ENCODE data around the gene CCDC106.
A peak's percentile ranks its signal among the peaks of the same experiment; 100 is the strongest.

CCDC106 gene

GRCh38 chr19:55650602-55651230 lies 2.7 kb downstream of the CCDC106 start:
- no peak for TF ChIP-seq BHLHE40 (IDR thresholded peaks at IDR 0.05; ENCODE audit: borderline replicate concordance)
- ChIA-PET POLR2A (no interaction called here), CTCF (no interaction called here)
- no peak for DNase-seq (ENCODE audit: extremely low spot score)

- TF ChIP-seq L3MBTL2 (conservative IDR thresholded peaks at IDR 0.05) (no peak), SUZ12 (IDR thresholded peaks at IDR 0.05) (no peak), LEF1 (IDR thresholded peaks at IDR 0.05; ENCODE audit: borderline replicate concordance) (no peak), NFRKB (IDR thresholded peaks at IDR 0.05) (no peak), CTBP1 (IDR thresholded peaks at IDR 0.05; ENCODE audit: borderline replicate concordance) (no peak), TARDBP (IDR thresholded peaks at IDR 0.05) (no peak), ELF4 (IDR thresholded peaks at IDR 0.05) (no peak), FOXM1 (IDR thresholded peaks at IDR 0.05; ENCODE audit: borderline replicate concordance) (no peak), SP1 (IDR thresholded peaks at IDR 0.05) (no peak), PKNOX1 (IDR thresholded peaks at IDR 0.05) (no peak), FOXK2 (IDR thresholded peaks at IDR 0.05) (no peak), HDGF (IDR thresholded peaks at IDR 0.05; ENCODE audit: borderline replicate concordance) (no peak), ARNT (IDR thresholded peaks at IDR 0.05) (no peak), BHLHE40 (IDR thresholded peaks at IDR 0.05; ENCODE audit: borderline replicate concordance) (no peak), ZNF384 (IDR thresholded peaks at IDR 0.05) (no peak), FOXA1 (IDR thresholded peaks at IDR 0.05) (no peak)
- POLR2A ChIA-PET, result no interaction called here
- CTCF ChIA-PET, result no interaction called here
- DNase-seq (ENCODE audit: extremely low spot score), result no peak
These were observed 3.2 kb downstream of the CCDC106 start for GRCh38 chr19:55651236-55651635.

- POLR2A ChIA-PET, result interaction anchor here (0.5 to 1.1 kb wide), 3 partner anchors 15 to 21 kb away, joined by 3 read pairs; no protein-coding TSS in a partner anchor
- no peak for DNase-seq (ENCODE audit: extremely low spot score)
- TF ChIP-seq CTBP1 (IDR thresholded peaks at IDR 0.05; ENCODE audit: borderline replicate concordance) (no peak), HDGF (IDR thresholded peaks at IDR 0.05; ENCODE audit: borderline replicate concordance) (no peak), FOXA1 (IDR thresholded peaks at IDR 0.05) (no peak), ZNF384 (IDR thresholded peaks at IDR 0.05) (no peak), FOXK2 (IDR thresholded peaks at IDR 0.05) (no peak), L3MBTL2 (conservative IDR thresholded peaks at IDR 0.05) (no peak), NFRKB (IDR thresholded peaks at IDR 0.05) (no peak), LEF1 (IDR thresholded peaks at IDR 0.05; ENCODE audit: borderline replicate concordance) (no peak), FOXM1 (IDR thresholded peaks at IDR 0.05; ENCODE audit: borderline replicate concordance) (no peak), SP1 (IDR thresholded peaks at IDR 0.05) (no peak), PKNOX1 (IDR thresholded peaks at IDR 0.05) (no peak), ELF4 (IDR thresholded peaks at IDR 0.05) (no peak), BHLHE40 (IDR thresholded peaks at IDR 0.05; ENCODE audit: borderline replicate concordance) (no peak), TARDBP (IDR thresholded peaks at IDR 0.05) (no peak), ARNT (IDR thresholded peaks at IDR 0.05) (no peak), SUZ12 (IDR thresholded peaks at IDR 0.05) (no peak)
- CTCF ChIA-PET, result interaction anchor here (0.6 to 0.7 kb wide), 4 partner anchors 13 to 1705 kb away, joined by 3 to 4 read pairs (median 3); no protein-coding TSS in a partner anchor
These were observed 4.5 kb downstream of the CCDC106 start for GRCh38 chr19:55652311-55653128.

GRCh38 chr19:55653651-55654322 lies 5.8 kb downstream of the CCDC106 start:
- no peak for TF ChIP-seq TARDBP (IDR thresholded peaks at IDR 0.05)
- TF ChIP-seq ZNF384 (IDR thresholded peaks at IDR 0.05), result no peak; the same call in 1 of the 2 replicates
- no peak for TF ChIP-seq FOXM1 (IDR thresholded peaks at IDR 0.05; ENCODE audit: borderline replicate concordance)
- TF ChIP-seq ELF4 (IDR thresholded peaks at IDR 0.05), result peak; percentile 87
- TF ChIP-seq SP1 (IDR thresholded peaks at IDR 0.05), result no peak
- no peak for TF ChIP-seq BHLHE40 (IDR thresholded peaks at IDR 0.05; ENCODE audit: borderline replicate concordance)
- TF ChIP-seq L3MBTL2 (conservative IDR thresholded peaks at IDR 0.05), result peak; percentile 51
- DNase-seq (ENCODE audit: extremely low spot score), result peak; percentile 89
- ChIA-PET CTCF (interaction anchor here (0.7 to 1.4 kb wide), 9 partner anchors 11 to 305 kb away, joined by 3 to 10 read pairs (median 3); no protein-coding TSS in a partner anchor), POLR2A (interaction anchor here (0.7 to 1.7 kb wide), 22 partner anchors 8 to 536 kb away, joined by 3 to 16 read pairs (median 4); partner anchors contain the start of genes FIZ1, KMT5C, PPP1R12C and PPP6R1)

GRCh38 chr19:55654323-55654867 lies 6.4 kb downstream of the CCDC106 start:
- TF ChIP-seq BHLHE40 (IDR thresholded peaks at IDR 0.05; ENCODE audit: borderline replicate concordance), result no peak
- TF ChIP-seq ZNF384 (IDR thresholded peaks at IDR 0.05), result no peak
- TF ChIP-seq SP1 (IDR thresholded peaks at IDR 0.05), result no peak
- TF ChIP-seq SUZ12 (IDR thresholded peaks at IDR 0.05), result no peak
- TF ChIP-seq FOXM1 (IDR thresholded peaks at IDR 0.05; ENCODE audit: borderline replicate concordance), result no peak
- TF ChIP-seq ELF4 (IDR thresholded peaks at IDR 0.05), result no peak
- no peak for TF ChIP-seq FOXA1 (IDR thresholded peaks at IDR 0.05)
- no peak for TF ChIP-seq NFRKB (IDR thresholded peaks at IDR 0.05)
- no peak for TF ChIP-seq ARNT (IDR thresholded peaks at IDR 0.05)
- TF ChIP-seq TARDBP (IDR thresholded peaks at IDR 0.05), result no peak
- no peak for TF ChIP-seq PKNOX1 (IDR thresholded peaks at IDR 0.05)
- TF ChIP-seq LEF1 (IDR thresholded peaks at IDR 0.05; ENCODE audit: borderline replicate concordance), result no peak
- TF ChIP-seq HDGF (IDR thresholded peaks at IDR 0.05; ENCODE audit: borderline replicate concordance), result no peak
- no peak for TF ChIP-seq CTBP1 (IDR thresholded peaks at IDR 0.05; ENCODE audit: borderline replicate concordance)
- TF ChIP-seq FOXK2 (IDR thresholded peaks at IDR 0.05), result no peak
- TF ChIP-seq L3MBTL2 (conservative IDR thresholded peaks at IDR 0.05), result no peak
- peak; percentile 88 for DNase-seq (ENCODE audit: extremely low spot score)
- ChIA-PET POLR2A (interaction anchor here (0.7 to 1.7 kb wide), 23 partner anchors 9 to 537 kb away, joined by 3 to 16 read pairs (median 4); partner anchors contain the start of genes FIZ1, KMT5C, PPP1R12C and PPP6R1), CTCF (interaction anchor here (0.6 to 1.4 kb wide), 7 partner anchors 12 to 236 kb away, joined by 3 to 10 read pairs (median 4); no protein-coding TSS in a partner anchor)

Data from HEK293T (cell line).